Left renal cortex interstitium (tissue), 4 donors: ENCODE measurements around the gene LIPJ. TPM values are rescaled to one million over a fixed set of nuclear protein-coding genes. Genes with fewer than 3 reads are reported as not detected.

Experiments used
- DNase-seq, 4 donors: peaks; one replicate each; pipeline ENCODE4 v3.0.0-alpha.2; 2013; ENCODE audit warnings: low read depth in 4 of 4, low spot score in 2 of 4, missing footprints in 1 of 4
- polyA plus RNA-seq, 4 donors: library from polyadenylated mRNA; unstranded; fragments of 120-200 nt; gene quantifications; one replicate each; pipeline ENCODE4 v1.2.1, GENCODE V29; 2013; ENCODE audit not compliant: insufficient read length in 4 of 4

LIPJ gene
- polyA plus RNA-seq: under 1 TPM; 0.17 to 0.31 (median 0.25) TPM

- no peak for DNase-seq
Observed at GRCh38 chr10:88586462-88586861, at the start of gene LIPJ. TSS of gene LIPJ (plus strand) at chr10:88586762. CDS start at chr10:88590688, 3,926 bp downstream.

DNA sequence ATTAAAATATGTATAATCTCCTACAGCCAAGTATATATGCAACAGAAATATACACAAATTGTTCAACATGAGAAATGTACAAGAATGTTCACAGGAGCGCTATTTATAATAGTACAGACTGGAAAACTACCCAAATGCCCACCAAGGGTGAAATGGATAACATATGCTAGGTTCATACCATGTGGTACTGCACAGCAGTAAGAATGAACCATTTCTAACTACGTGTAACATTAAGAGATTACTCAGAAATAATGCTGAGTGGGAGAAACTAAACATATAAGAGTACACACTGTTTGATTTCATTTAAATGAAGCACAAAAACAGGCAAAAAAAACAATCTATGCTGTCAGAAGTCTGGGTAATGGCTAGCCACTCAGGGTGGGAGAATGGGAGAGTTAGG lies 49.2 kb upstream of the LIPJ start:
- no peak for DNase-seq

GRCh38 chr10:88538048-88538447 lies 48.5 kb upstream of the LIPJ start:
- DNase-seq: no peak

DNA sequence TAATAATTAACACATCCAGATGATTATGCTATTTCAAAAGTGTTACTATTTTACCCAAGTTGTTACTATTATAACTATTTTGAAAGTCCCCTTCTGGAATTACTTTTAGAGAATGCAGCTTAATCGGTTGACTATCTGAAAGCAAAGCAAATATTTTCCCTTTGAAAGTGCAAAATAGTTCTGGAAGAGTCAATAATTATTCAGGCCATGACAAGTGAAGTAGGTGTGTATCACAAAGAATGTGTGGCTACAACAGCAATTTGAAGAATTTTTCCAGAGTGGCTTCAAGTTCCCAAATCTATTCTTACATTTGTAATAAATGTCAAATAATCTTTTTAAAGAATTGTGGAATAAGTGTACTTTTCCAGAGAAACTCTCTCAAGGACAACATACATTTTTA lies 46.2 kb upstream of the LIPJ start:
- no peak for DNase-seq

- peak in 3 of 4 donors; percentile 18 to 57 (median 37) for DNase-seq
Observed at GRCh38 chr10:88541116-88541626, 45.4 kb upstream of the LIPJ start.

- no peak for DNase-seq
Observed at GRCh38 chr10:88542522-88542921, 44.0 kb upstream of the LIPJ start.

GRCh38 chr10:88544140-88544870 lies 42.3 kb upstream of the LIPJ start:
- DNase-seq: no peak

GRCh38 chr10:88545359-88545758 lies 41.2 kb upstream of the LIPJ start:
- DNase-seq: no peak

GRCh38 chr10:88546497-88546896 lies 40.1 kb upstream of the LIPJ start:
- DNase-seq: no peak

DNA sequence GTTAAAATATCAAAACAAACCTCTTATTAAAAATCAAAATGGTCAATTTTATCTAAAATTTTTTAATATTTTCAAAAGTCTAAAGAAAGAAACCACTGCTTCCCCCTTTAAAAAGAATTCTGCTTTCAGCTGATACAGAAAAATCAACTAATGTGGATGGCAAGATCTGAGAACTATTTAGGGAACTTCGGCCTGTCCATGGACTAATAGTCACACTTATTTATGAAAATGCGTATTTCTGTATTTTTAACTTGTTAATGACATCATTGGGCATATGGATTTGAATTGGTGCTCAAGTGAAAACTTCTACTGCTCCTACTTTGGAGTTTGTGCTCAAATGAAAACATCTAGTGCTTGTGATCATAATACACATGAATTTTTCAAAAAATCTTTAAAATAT lies 35.3 kb upstream of the LIPJ start:
- no peak for DNase-seq

- DNase-seq: peak in 1 of 4 donors; percentile 36
Observed at GRCh38 chr10:88553116-88553752, 33.3 kb upstream of the LIPJ start.

GRCh38 chr10:88555190-88555908 lies 31.2 kb upstream of the LIPJ start:
- no peak for DNase-seq

DNA sequence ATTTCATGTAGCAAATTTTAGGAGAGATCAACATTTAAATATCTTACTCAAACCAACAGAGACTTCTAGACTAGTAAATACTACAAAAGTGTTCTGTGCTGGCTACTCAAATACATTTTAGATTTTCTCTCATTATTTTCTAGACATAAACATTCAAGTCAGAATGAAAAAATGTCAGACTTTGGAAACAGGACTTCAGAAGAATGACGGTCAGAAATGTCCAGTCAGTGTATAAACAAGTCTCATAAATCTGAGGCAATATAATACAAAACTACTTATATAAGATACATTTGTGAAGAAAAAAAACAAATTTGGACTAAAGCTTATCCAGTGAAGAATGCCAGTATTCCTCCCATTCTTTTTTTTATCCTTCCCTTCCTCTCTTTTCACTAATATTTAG lies 29.3 kb upstream of the LIPJ start:
- no peak for DNase-seq

DNA sequence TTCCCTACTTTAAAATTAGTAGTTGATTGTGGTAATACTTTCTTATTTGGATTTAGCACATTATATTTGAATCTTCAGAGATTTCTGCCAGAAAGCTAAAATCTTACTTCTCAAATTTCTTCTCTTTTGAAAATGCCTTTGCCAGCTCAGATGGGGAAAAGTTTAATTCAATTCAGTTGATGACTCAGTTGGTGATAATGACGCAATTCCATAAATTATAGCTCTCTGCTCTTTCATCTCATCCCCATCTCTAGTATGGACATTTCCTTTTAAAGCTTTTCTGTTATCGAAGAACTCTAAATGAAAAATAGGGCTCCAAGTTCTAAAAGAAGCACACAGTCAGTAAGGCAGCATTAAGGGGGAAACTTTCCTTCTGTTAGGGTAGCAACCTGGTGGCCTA lies 28.9 kb upstream of the LIPJ start:
- no peak for DNase-seq

- DNase-seq: no peak
Observed at GRCh38 chr10:88562152-88562551, 24.4 kb upstream of the LIPJ start.

- peak in 1 of 4 donors; percentile 27 for DNase-seq
Observed at GRCh38 chr10:88565072-88565471, 21.5 kb upstream of the LIPJ start.

DNA sequence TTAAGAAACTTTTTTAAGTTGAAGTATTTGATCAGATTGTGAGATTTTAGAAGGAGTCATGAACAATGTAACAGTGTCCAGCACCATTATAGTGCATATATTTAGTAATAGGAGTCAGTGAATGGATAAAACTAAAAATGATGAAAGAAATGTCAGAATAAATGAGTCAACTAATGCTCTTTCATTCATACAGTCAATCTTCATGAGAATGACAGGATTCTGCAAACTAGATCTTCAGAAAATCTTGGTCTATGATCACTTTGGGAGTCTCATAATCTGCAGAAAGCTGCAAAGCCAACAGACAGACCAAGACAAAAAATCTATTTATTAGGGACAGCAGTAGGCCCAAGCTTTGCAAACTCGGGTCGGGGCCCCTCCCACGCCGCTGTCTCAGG lies 4.2 kb upstream of the LIPJ start:
- no peak for DNase-seq

DNA sequence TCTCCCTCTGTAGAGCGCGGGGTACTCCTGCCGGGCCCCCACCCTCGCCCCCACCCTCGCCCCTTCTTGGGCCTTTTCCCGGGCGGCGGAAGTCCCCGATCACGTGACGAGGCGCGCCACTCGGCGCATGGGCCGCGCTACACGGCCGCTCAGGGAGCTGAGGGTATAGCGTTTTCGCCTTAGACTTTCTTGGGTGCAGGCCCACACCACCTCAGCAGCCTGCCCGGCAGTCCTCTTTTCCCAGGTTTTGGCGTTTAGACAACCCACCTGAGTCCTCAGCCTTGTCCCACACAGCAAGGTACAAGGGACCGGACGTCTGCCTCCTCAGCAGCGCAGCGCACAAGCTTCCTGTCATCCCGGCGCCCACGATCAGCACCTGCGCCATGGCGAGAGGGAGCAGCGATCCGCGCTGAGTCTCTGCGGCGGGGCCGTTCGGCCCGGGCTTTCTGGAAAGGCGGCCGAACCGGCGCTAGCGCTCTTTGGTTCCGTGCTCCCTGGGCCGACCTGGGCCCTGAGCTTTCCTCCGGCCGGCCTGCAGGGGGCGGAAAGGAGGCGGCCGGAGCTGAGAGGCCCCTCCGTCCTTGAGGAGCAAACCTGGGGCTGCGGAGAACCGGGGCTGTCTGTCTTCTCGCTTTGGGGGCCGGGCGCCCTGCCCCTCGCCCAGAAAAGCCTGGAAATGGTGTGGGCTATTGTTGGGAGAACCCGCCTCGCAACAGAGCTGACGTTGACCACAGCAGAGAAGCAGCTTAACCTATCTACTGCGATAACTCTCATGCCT lies 3.6 kb upstream of the LIPJ start, which contains the start of gene RNLS:
RNLS (minus strand) TSS at position 513 of the 778 bp plus-strand sequence.
- peak; percentile 56 to 69 (median 58) for DNase-seq

DNA sequence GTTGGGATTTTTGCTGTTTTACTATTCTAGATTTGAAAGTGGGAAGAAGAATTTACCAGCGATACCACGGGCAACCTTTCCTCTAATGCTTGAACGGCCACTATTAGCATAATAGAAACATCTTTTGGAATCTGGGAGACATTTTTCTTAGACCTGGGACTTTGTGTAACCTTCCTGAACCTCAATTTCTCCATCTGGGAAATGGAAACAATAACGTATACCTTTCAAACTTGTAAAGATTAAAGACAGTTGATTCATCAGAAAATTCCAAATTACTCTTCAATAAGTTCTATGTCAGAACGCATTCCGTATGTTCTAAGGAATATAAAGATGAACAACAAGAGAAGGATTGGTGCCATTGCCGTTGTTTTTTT lies 3.0 kb upstream of the LIPJ start:
- no peak for DNase-seq

DNA sequence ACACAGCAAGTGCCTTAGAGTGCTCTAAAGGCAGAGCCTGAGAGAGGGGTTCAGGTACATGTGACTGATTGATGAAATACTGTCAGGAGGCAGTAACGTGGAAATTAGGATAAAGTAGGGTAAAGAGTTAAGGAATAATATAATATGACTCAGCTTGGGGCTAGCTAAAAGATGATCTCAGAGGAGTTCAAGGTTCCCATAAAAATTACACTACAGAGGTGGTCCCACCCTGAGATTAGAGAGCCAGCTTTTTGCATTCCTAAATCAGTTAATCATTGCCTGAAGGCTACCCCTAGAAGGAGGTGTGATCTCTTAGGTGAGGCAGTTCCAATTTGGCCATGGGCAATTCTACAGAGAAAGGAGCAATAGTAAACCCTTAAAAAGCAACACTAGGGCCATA lies 5.8 kb downstream of the LIPJ start:
- DNase-seq: no peak

- DNase-seq: no peak
Observed at GRCh38 chr10:88592906-88593305, 6.3 kb downstream of the LIPJ start.
